Subcutaneous adipose tissue (tissue), 4 donors: ENCODE measurements around the gene ACACB. TPM values are rescaled to one million over a fixed set of nuclear protein-coding genes. Genes with fewer than 3 reads are reported as not detected.

Source experiments
- CTCF ChIP-seq: fragments of 450-650 bp; IDR thresholded peaks from one replicate; pipeline ENCODE4 v1.5.1; 2016; ENCODE audit warnings: low read depth, mild to moderate bottlenecking, control low read depth, antibody characterized with exemption, moderate library complexity
- total RNA-seq, 4 donors: library from RNA; depleted of rRNA; stranded (reverse); fragments of >200 nt; gene quantifications; one replicate each; pipeline ENCODE4 v1.1.0, GENCODE V29; 2016

Gene ACACB
- total RNA-seq, 4 donors from 2014 or later: 798 to 3,288 (median 1,277) TPM

- TF ChIP-seq CTCF: no peak
Observed at GRCh38 chr12:109157986-109158385, 41.6 kb downstream of the ACACB start.

- TF ChIP-seq CTCF: no peak
Observed at GRCh38 chr12:109160433-109160832, 44.0 kb downstream of the ACACB start.

GRCh38 chr12:109160873-109161272 lies 44.5 kb downstream of the ACACB start:
- TF ChIP-seq CTCF: no peak

- TF ChIP-seq CTCF: no peak
Observed at GRCh38 chr12:109162551-109162950, 46.2 kb downstream of the ACACB start.

GRCh38 chr12:109163167-109163566 lies 46.8 kb downstream of the ACACB start:
- no peak for TF ChIP-seq CTCF

GRCh38 chr12:109165599-109165998 lies 49.2 kb downstream of the ACACB start:
- TF ChIP-seq CTCF: no peak

GRCh38 chr12:109166371-109166770 lies 50.0 kb downstream of the ACACB start:
- TF ChIP-seq CTCF: no peak

GRCh38 chr12:109167781-109168180 lies 51.4 kb downstream of the ACACB start:
- TF ChIP-seq CTCF: no peak
